ENCODE measurements around the gene NPTXR.

- no peak for TF ChIP-seq CTCF (IDR thresholded peaks at IDR 0.05; ENCODE audit: low read length)
- no peak for TF ChIP-seq EZH2 (optimal IDR thresholded peaks at IDR 0.05; ENCODE audit: low read depth, low read length)
These were observed 13.6 kb downstream of the NPTXR start for GRCh38 chr22:38830026-38830844.
